GM19023 (cell line): ENCODE data around the gene RBBP4.
"Not testable (repeated sequence)": the region's sequence is repeated elsewhere in the genome, so short reads cannot be mapped to it uniquely, and the experiment has no call there.

Experiments used
- ATAC-seq: cut with Tn5 transposase; IDR thresholded peaks from one replicate; pipeline ENCODE4 v1.9.1; 2021; ENCODE audit warnings: mild to moderate bottlenecking, moderate library complexity; ENCODE audit not compliant: unreplicated experiment

Gene RBBP4

GRCh38 chr1:32685498-32685897, 34.5 kb downstream of the RBBP4 start:
- ATAC-seq: no peak

GRCh38 chr1:32686387-32686786, 35.4 kb downstream of the RBBP4 start:
- no peak for ATAC-seq

- no peak for ATAC-seq
These were observed 42.6 kb downstream of the RBBP4 start for GRCh38 chr1:32693455-32694174.

- no peak for ATAC-seq
These were observed 44.3 kb downstream of the RBBP4 start for GRCh38 chr1:32695098-32695904.

- ATAC-seq: no peak
These were observed 45.0 kb downstream of the RBBP4 start for GRCh38 chr1:32696041-32696440.

- ATAC-seq: not testable (repeated sequence)
These were observed 46.0 kb downstream of the RBBP4 start for GRCh38 chr1:32696996-32697395.

DNA sequence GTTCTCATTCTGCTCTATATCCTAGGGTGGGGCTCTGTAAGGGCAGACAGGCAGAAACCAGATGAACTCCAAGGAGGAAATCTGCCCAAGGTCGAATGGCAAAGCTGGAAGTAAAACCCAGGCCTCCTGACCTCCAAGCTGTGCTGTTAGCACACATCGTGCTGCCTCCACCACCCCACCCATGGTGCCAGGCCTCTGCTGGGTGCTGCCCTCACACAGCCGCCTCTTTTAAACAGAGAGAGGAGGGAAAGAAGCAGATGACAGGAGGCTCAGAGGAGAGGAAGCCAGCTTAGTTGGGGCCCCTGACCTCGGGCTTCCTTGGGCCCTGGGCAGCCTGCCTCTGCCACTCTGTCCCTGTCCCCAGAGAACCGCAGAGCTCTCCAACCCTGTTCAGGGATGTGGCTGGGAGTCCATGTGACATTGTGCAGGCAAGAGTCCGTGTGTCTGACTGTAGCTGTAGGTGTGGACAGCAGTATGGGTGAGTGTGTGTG, 50.5 kb downstream of the RBBP4 start:
- no peak for ATAC-seq

DNA sequence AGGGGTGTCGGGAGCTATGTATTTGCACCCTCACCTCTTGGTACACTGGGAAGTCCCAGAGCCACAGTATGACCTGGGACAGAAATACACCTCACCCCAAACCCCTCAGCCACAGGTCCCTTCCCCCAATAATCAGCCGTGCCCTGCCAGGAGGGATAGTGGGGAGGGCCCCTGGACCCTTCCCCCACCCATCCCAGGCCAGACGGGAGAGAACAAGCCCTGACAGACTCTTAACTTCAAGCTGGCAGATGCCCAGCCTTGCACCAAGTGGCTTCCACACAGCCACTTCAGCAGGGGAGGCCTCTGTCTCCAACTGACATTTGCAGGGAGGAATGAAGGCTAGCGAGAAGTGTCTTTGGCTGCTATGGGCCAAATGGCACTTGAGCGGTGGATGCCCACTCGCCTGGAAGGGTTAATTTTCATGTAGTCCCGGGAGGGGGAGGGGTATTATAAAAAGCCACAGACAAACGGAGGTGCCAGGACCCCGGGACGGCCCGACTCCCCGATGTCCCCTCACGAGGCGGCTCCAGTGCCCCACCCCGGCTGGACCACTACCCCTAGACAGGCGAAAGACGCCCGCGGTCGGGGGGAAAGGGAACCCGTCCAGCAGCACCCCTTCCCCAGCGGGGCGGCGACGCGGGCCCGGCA, 51.1 kb downstream of the RBBP4 start:
- ATAC-seq: no peak

- no peak for ATAC-seq
These were observed 51.8 kb downstream of the RBBP4 start, which contains the start of gene SYNC for GRCh38 chr1:32702599-32703478. TSS of gene SYNC (minus strand) at chr1:32702770. CDS start at chr1:32702660, 110 bp downstream.

GRCh38 chr1:32703479-32704291, 52.7 kb downstream of the RBBP4 start:
- ATAC-seq: no peak

GRCh38 chr1:32705516-32705915, 54.5 kb downstream of the RBBP4 start:
- ATAC-seq: no peak

GRCh38 chr1:32706491-32706890, 55.5 kb downstream of the RBBP4 start:
- no peak for ATAC-seq

DNA sequence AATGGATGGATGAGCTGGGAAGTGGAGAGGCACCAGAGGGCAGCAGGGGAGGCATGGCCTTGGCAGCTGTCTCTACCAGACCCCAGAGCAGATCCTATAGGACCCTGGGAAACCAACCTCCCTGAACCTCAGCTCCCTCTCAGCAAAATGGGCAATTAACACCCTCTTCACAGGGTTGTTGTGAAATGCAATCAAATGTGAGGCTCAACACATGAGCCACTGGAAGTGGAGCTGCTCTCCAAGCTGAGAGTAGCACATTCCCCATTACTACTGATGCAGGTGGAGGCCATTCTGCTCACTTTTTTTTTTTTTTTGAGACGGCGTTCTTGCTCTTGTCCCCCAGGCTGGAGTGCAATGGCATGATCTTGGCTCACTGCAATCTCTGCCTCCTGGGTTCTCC, 58.1 kb downstream of the RBBP4 start:
- no peak for ATAC-seq

GRCh38 chr1:32709476-32709875, 58.5 kb downstream of the RBBP4 start:
- no peak for ATAC-seq

GRCh38 chr1:32711221-32711620, 60.2 kb downstream of the RBBP4 start:
- ATAC-seq: not testable (repeated sequence)

- ATAC-seq: no peak
These were observed 62.1 kb downstream of the RBBP4 start for GRCh38 chr1:32713081-32713480.

- ATAC-seq: no peak
These were observed 63.3 kb downstream of the RBBP4 start for GRCh38 chr1:32714277-32714676.

GRCh38 chr1:32715901-32716311, 64.9 kb downstream of the RBBP4 start:
- no peak for ATAC-seq

DNA sequence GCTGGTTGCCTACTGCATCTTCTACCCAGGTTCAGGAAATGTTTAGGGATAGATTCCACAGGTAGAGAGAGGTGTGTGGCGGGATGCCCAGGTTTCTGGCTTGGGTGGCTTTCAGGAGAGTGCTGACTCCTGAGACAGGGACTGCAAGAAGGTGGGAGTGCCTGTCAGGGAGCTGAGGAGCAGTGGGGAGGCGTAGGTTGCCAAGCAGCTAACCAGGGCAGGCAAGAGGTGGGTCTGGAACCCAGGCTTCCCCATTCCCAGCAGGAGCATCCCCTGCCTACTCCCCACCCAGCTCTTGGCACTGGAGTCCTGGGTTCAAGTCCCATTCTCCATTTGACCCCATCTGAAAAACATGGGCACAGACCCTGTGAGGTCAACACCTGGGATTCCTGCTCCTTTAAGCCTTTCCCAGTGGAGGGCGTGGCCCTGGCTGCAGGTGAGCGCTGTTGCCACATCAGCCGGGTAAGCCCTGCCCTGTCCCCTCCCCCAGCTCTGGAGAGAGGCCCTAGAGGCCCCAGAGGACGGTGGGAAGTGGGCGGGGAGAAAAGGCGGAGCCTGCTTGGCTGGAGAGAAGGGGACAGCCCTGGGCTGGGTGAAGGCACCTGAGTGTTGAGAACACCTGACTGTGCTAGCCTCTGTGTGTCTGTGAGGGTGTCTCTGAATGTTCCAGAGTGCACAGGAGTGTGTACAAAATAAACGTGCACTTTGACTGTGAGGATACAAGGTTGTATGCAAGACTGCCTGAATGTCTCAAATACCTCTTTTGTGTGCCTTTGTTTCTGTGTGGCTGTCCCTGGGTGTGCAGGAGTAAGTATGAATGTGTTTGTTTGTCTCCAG, 65.5 kb downstream of the RBBP4 start:
- no peak for ATAC-seq
